Measurements from ENCODE around the gene ATG4C. TPM values are rescaled to one million over a fixed set of nuclear protein-coding genes. Genes with fewer than 3 reads are reported as not detected.

Gene ATG4C
- total and polyA plus RNA-seq, 2 of the 13 experiments (the other 11 are each of a cell fraction or from before 2014, with no cell fraction given) = 4.0 to 11.2 TPM

DNA sequence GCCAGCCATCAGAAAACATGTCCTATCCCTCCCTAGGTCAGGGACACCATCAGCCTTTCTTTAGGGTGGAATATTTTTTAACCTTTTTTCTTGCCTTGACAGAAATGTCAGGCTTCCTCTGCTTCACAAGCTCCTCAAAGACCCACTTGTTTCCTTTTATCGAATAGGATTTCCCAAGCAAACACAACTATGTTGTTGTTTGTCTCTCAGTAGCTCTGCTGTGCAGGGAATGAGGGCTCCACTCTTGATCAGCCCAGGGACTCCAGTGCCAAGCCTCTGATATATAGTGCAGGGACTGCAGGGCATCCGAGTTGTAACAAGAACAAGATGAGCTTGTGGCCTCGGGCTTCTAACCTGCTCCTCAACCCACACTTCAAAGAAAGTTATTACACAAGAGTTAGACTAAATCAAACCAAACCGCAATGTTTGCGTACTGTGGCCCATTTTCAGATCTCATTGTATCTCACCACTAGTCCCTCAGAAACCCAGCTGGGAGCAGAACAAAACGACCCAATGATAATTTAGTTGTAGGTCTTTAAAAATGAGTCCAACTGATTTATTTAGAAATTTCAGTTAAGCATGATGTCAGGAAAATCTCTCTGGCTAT lies 108.1 kb downstream of the ATG4C start (continued):
- TF ChIP-seq, protein P1, sequence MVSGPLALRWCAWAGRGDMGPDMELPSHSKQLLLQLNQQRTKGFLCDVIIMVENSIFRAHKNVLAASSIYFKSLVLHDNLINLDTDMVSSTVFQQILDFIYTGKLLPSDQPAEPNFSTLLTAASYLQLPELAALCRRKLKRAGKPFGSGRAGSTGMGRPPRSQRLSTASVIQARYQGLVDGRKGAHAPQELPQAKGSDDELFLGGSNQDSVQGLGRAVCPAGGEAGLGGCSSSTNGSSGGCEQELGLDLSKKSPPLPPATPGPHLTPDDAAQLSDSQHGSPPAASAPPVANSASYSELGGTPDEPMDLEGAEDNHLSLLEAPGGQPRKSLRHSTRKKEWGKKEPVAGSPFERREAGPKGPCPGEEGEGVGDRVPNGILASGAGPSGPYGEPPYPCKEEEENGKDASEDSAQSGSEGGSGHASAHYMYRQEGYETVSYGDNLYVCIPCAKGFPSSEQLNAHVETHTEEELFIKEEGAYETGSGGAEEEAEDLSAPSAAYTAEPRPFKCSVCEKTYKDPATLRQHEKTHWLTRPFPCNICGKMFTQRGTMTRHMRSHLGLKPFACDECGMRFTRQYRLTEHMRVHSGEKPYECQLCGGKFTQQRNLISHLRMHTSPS (CRISPR knock-in tag; IDR thresholded peaks at IDR 0.05; ENCODE audit: low read depth) = no peak
- no peak for TF ChIP-seq NFKB2 (CRISPR knock-in tag; IDR thresholded peaks at IDR 0.05; ENCODE audit: borderline replicate concordance)
- TF ChIP-seq NCOA2 (CRISPR knock-in tag; IDR thresholded peaks at IDR 0.05) = peak; percentile 51; the same call in 1 of the 2 replicates
- TF ChIP-seq SOX5 (CRISPR knock-in tag; IDR thresholded peaks at IDR 0.05; ENCODE audit: borderline replicate concordance) = peak; percentile 41; the same call in 1 of the 2 replicates
- no peak for TF ChIP-seq SIN3B (IDR thresholded peaks at IDR 0.05; ENCODE audit: low read length)
- TF ChIP-seq SOX13 (IDR thresholded peaks at IDR 0.05) = no peak
- peak in 1 of 2 experiments; percentile 74; a peak in 2 of 4 replicates for TF ChIP-seq SOX13 (CRISPR knock-in tag; conservative IDR thresholded peaks at IDR 0.05 in 1 of 2, IDR thresholded peaks at IDR 0.05 in 1 of 2)
- no peak for TF ChIP-seq NBN (conservative IDR thresholded peaks at IDR 0.05)
- TF ChIP-seq HMG20A (CRISPR knock-in tag; IDR thresholded peaks at IDR 0.05; ENCODE audit: borderline replicate concordance) = peak; percentile 81; the same call in 1 of the 2 replicates
- TF ChIP-seq SALL1 (CRISPR knock-in tag; IDR thresholded peaks at IDR 0.05) = no peak
- TF ChIP-seq ZNF552 (CRISPR knock-in tag; IDR thresholded peaks at IDR 0.05; ENCODE audit: borderline replicate concordance) = no peak

- in situ Hi-C loops (cut with HindIII; ENCODE audit: extremely low pct_ligation_motif_present, low pct_unique_long_range_greater_than_20kb) = no loop called here
- DNase-seq (ENCODE audit: low spot score) (no peak), ATAC-seq (no peak), FAIRE-seq (no peak)
- Histone ChIP-seq H3K27me3 (ENCODE audit: control insufficient read depth in 1 of 2, insufficient read depth in 2 of 2, low read length in 2 of 2) (peaks cover 0 to 3% of the 10 kb centered on the region in 2 experiments; a peak in 1 of 5 replicates), H3K27ac (ENCODE audit: extremely low read length, insufficient read depth, low read length) (no peak overlapping the region), H4K20me1 (ENCODE audit: insufficient read depth, low read length) (no peaks in the 10 kb centered on the region), H3K36me3 (replicated peaks in 1 of 2; ENCODE audit: control insufficient read depth in 1 of 2, insufficient read depth in 2 of 2, low read length in 2 of 2) (no peaks in the 10 kb centered on the region), H3K79me2 (ENCODE audit: insufficient read depth, low read length) (no peaks in the 10 kb centered on the region), H2AFZ (ENCODE audit: low read length) (no peak overlapping the region), H3K4me2 (ENCODE audit: low read depth, low read length) (no peak overlapping the region), H3K9ac (ENCODE audit: insufficient read depth, low read depth, low read length) (no peak overlapping the region), H3K9me3 (ENCODE audit: low read length) (no peaks in the 10 kb centered on the region), H3K4me1 (ENCODE audit: insufficient read depth, low read length) (peaks cover 17% of the 10 kb centered on the region), H3K4me3 (replicated peaks in 1 of 3; ENCODE audit: insufficient read depth in 1 of 3, low read depth in 2 of 3, low read length in 3 of 3) (no peak overlapping the region)
- CTCF ChIA-PET (ENCODE audit: low intra/inter-chr PET ratio, low total read pairs) = no interaction called here
- no TSS peak for BruUV-seq (replicated peaks)
- no peak for TF ChIP-seq REL (CRISPR knock-in tag; conservative IDR thresholded peaks at IDR 0.05)
- TF ChIP-seq REXO4 (CRISPR knock-in tag; IDR thresholded peaks at IDR 0.05; ENCODE audit: borderline replicate concordance) = no peak
- TF ChIP-seq, protein P2, sequence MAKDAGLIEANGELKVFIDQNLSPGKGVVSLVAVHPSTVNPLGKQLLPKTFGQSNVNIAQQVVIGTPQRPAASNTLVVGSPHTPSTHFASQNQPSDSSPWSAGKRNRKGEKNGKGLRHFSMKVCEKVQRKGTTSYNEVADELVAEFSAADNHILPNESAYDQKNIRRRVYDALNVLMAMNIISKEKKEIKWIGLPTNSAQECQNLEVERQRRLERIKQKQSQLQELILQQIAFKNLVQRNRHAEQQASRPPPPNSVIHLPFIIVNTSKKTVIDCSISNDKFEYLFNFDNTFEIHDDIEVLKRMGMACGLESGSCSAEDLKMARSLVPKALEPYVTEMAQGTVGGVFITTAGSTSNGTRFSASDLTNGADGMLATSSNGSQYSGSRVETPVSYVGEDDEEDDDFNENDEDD (CRISPR knock-in tag; IDR thresholded peaks at IDR 0.05; ENCODE audit: borderline replicate concordance) = no peak
- no peak for TF ChIP-seq TOPORS (CRISPR knock-in tag; IDR thresholded peaks at IDR 0.05)
- TF ChIP-seq ZNF782 (CRISPR knock-in tag; IDR thresholded peaks at IDR 0.05; ENCODE audit: borderline replicate concordance) = no peak
- TF ChIP-seq CREM (IDR thresholded peaks at IDR 0.05) = no peak
- TF ChIP-seq CREM (CRISPR knock-in tag; IDR thresholded peaks at IDR 0.05) = no peak
- TF ChIP-seq PITX1 (CRISPR knock-in tag; IDR thresholded peaks at IDR 0.05) = no peak
- TF ChIP-seq HHEX (CRISPR knock-in tag; IDR thresholded peaks at IDR 0.05) = no peak
- no peak for TF ChIP-seq E2F5 (CRISPR knock-in tag; conservative IDR thresholded peaks at IDR 0.05)
- POLR2A ChIA-PET = no interaction called here
- intact Hi-C loops (cut with micrococcal nuclease; ENCODE audit: unreplicated experiment) = no loop called here
Measured at GRCh38 chr1:62897788-62898187, 113.9 kb downstream of the ATG4C start.
